Left ventricle myocardium inferior (tissue), 1 donor: ENCODE measurements around the gene ABCA4. TPM values are rescaled to one million over a fixed set of nuclear protein-coding genes. Genes with fewer than 3 reads are reported as not detected.
A peak's percentile ranks its signal among the peaks of the same experiment; 100 is the strongest.

Experiments
- DNase-seq: peaks from one replicate; pipeline ENCODE4 v3.0.0-alpha.2; 2020
- H3K27ac ChIP-seq: fragments of 200-600 bp; replicated peaks from 2 replicates; pipeline ENCODE4 v1.8.0; 2021
- H3K27me3 ChIP-seq: fragments of 200-600 bp; 2 replicates; pipeline ENCODE4 v1.8.0; 2021; ENCODE audit warnings: low read depth
- H3K36me3 ChIP-seq: fragments of 200-600 bp; 2 replicates; pipeline ENCODE4 v1.8.0; 2021
- H3K4me1 ChIP-seq: fragments of 200-600 bp; 2 replicates; pipeline ENCODE4 v1.8.0; 2021
- H3K4me3 ChIP-seq: fragments of 200-600 bp; 2 replicates; pipeline ENCODE4 v1.8.0; 2021; ENCODE audit warnings: mild to moderate bottlenecking, moderate library complexity
- H3K9me3 ChIP-seq: fragments of 200-600 bp; replicated peaks from 2 replicates; pipeline ENCODE4 v1.8.0; 2021
- CTCF ChIP-seq: fragments of 200-600 bp; IDR thresholded peaks from 2 replicates; pipeline ENCODE4 v1.8.0; 2021; ENCODE audit warnings: antibody characterized with exemption, mild to moderate bottlenecking, borderline replicate concordance
- intact Hi-C: fragments of 100-400 bp; cut with micrococcal nuclease; formaldehyde crosslinking; loops from one replicate; pipeline ENCODE4 v1.11.0; 2022
- total RNA-seq: library from RNA; stranded (reverse); fragmentation: NEBNext Ultra II Directional; extraction: Animal tissue kit (Norgen Biotek cat#: 25700); gene quantifications from one replicate; pipeline ENCODE4 v1.2.1, GENCODE V29; 2021
- donor health status: DM: no; HTN: yes; CAD: no; lungs with severe emphysema.

The ABCA4 gene
- total RNA-seq, 1 donor from 2014 or later: 0.11 TPM

- intact Hi-C loops: no loop called here
- H3K4me1 ChIP-seq: peaks cover 3% of the 10 kb centered on the region
- peak overlapping the region; percentile 14 for H3K27ac ChIP-seq
- H3K36me3 ChIP-seq: no peaks in the 10 kb centered on the region
- no peak overlapping the region for H3K4me3 ChIP-seq
- H3K9me3 ChIP-seq: no peaks in the 10 kb centered on the region
- H3K27me3 ChIP-seq: no peaks in the 10 kb centered on the region
- TF ChIP-seq CTCF: no peak
- no peak for DNase-seq
Measured at GRCh38 chr1:94143809-94144176, 22.8 kb upstream of the ABCA4 start.

GRCh38 chr1:94143173-94143808 lies 22.3 kb upstream of the ABCA4 start:
- H3K9me3 ChIP-seq: no peaks in the 10 kb centered on the region
- H3K36me3 ChIP-seq: no peaks in the 10 kb centered on the region
- intact Hi-C loops: no loop called here
- peak overlapping the region; percentile 14 for H3K27ac ChIP-seq
- no peak overlapping the region for H3K4me3 ChIP-seq
- H3K27me3 ChIP-seq: no peaks in the 10 kb centered on the region
- TF ChIP-seq CTCF: no peak
- peaks cover 3% of the 10 kb centered on the region for H3K4me1 ChIP-seq
- no peak for DNase-seq

GRCh38 chr1:94142583-94142982 lies 21.6 kb upstream of the ABCA4 start:
- Histone ChIP-seq H3K4me1 (peaks cover 3% of the 10 kb centered on the region), H3K4me3 (no peak overlapping the region), H3K9me3 (no peaks in the 10 kb centered on the region), H3K27me3 (no peaks in the 10 kb centered on the region), H3K36me3 (no peaks in the 10 kb centered on the region), H3K27ac (peak overlapping the region; percentile 44)
- no peak for DNase-seq
- intact Hi-C loops: no loop called here
- no peak for TF ChIP-seq CTCF

GRCh38 chr1:94142022-94142421 lies 21.1 kb upstream of the ABCA4 start:
- TF ChIP-seq CTCF: no peak
- no peak for DNase-seq
- H3K36me3 ChIP-seq: no peaks in the 10 kb centered on the region
- intact Hi-C loops: no loop called here
- peaks cover 3% of the 10 kb centered on the region for H3K4me1 ChIP-seq
- peak overlapping the region; percentile 44 for H3K27ac ChIP-seq
- no peaks in the 10 kb centered on the region for H3K9me3 ChIP-seq
- H3K4me3 ChIP-seq: no peak overlapping the region
- H3K27me3 ChIP-seq: no peaks in the 10 kb centered on the region

GRCh38 chr1:94132111-94132510 lies 11.2 kb upstream of the ABCA4 start:
- no peak for DNase-seq
- Histone ChIP-seq H3K4me1 (no peaks in the 10 kb centered on the region), H3K4me3 (no peak overlapping the region), H3K27ac (no peak overlapping the region), H3K27me3 (no peaks in the 10 kb centered on the region), H3K36me3 (no peaks in the 10 kb centered on the region), H3K9me3 (peaks cover 9% of the 10 kb centered on the region)
- TF ChIP-seq CTCF: no peak
- intact Hi-C loops: no loop called here
